ENCODE data around the gene ABCC4. TPM values are rescaled to one million over a fixed set of nuclear protein-coding genes. Genes with fewer than 3 reads are reported as not detected.

Gene ABCC4
- total RNA-seq, 1 donor from 2014 or later: 4.9 TPM

DNA sequence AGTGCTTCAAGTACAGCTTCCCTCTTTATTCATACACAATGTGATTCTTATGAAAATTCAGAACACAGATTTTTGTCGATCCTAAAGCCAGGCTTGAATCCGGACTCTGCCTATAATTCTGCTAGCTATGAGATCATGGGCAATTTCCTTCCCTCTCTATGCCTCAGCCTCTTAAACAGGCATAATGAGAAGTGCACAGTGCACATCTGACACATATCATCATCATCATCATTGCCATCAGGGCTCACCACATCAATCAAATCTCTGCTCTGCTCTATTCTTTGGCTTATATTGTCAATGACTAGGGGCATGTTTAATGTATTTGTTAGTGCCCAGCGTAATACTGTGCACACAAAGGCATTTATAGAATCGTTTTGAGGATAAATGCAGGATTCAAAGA lies 269.1 kb downstream of the ABCC4 start:
- H3K4me1 ChIP-seq: no peaks in the 10 kb centered on the region
- no peak for DNase-seq
- H3K27me3 ChIP-seq (ENCODE audit: low read depth): no peaks in the 10 kb centered on the region
- H3K36me3 ChIP-seq: no peaks in the 10 kb centered on the region
- intact Hi-C loops (cut with micrococcal nuclease): no loop called here
- TF ChIP-seq, protein P1, sequence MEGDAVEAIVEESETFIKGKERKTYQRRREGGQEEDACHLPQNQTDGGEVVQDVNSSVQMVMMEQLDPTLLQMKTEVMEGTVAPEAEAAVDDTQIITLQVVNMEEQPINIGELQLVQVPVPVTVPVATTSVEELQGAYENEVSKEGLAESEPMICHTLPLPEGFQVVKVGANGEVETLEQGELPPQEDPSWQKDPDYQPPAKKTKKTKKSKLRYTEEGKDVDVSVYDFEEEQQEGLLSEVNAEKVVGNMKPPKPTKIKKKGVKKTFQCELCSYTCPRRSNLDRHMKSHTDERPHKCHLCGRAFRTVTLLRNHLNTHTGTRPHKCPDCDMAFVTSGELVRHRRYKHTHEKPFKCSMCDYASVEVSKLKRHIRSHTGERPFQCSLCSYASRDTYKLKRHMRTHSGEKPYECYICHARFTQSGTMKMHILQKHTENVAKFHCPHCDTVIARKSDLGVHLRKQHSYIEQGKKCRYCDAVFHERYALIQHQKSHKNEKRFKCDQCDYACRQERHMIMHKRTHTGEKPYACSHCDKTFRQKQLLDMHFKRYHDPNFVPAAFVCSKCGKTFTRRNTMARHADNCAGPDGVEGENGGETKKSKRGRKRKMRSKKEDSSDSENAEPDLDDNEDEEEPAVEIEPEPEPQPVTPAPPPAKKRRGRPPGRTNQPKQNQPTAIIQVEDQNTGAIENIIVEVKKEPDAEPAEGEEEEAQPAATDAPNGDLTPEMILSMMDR (IDR thresholded peaks at IDR 0.05; ENCODE audit: borderline replicate concordance): no peak
- no peak overlapping the region for H3K4me3 ChIP-seq
- H3K27ac ChIP-seq (replicated peaks): no peak overlapping the region
- peaks cover 12% of the 10 kb centered on the region for H3K9me3 ChIP-seq (replicated peaks)

DNA sequence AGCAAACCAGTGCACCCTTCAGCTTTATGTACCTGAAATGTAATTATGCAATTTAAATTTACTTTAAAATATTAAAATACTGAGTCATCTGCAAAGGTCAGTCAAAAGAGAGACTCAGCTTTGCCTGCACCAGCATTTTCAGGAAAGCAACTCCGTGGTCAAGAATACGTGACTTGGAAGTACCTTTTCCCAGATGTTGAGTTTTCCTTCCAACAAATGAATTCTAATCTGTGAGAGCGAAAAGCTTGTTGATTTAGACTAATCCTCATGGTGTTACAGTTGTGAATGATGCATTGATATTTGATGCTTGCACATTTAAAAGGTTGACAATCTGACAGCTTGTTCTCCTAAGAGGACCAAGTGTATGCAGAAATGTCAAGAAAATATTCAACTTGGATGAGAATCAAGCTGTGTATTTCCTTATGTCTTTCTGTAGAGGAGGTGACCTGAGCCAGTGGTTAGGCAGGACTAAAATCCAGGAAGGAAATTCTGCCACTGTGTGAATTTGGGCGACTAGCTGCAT lies 270.4 kb downstream of the ABCC4 start:
- no peak overlapping the region for H3K27ac ChIP-seq (replicated peaks)
- TF ChIP-seq, protein P1 (IDR thresholded peaks at IDR 0.05; ENCODE audit: borderline replicate concordance): no peak
- no peaks in the 10 kb centered on the region for H3K36me3 ChIP-seq
- no peak for DNase-seq
- H3K4me1 ChIP-seq: no peaks in the 10 kb centered on the region
- H3K9me3 ChIP-seq (replicated peaks): peaks cover 12% of the 10 kb centered on the region
- intact Hi-C loops (cut with micrococcal nuclease): no loop called here
- no peaks in the 10 kb centered on the region for H3K27me3 ChIP-seq (ENCODE audit: low read depth)
- no peak overlapping the region for H3K4me3 ChIP-seq

DNA sequence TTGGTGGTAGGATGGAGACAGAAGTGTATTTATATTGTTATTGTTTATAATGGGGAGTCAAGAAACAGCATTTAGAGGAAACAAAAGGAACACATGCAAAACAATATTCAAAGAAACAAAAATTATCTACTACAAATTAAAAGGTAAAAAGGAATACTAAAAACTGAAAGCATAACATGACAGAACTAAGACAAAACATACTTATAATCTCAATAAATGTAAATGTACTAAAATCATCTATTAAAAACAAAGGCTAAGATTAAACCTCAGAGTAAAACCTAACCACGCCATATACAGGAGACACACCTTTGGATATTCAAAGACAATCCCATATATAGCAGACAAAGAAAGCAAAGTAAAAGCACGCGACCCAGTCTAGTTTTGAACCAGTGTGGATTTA lies 273.6 kb downstream of the ABCC4 start:
- Histone ChIP-seq H3K9me3 (replicated peaks) (peaks cover 12% of the 10 kb centered on the region), H3K4me3 (no peak overlapping the region), H3K36me3 (no peaks in the 10 kb centered on the region), H3K27me3 (ENCODE audit: low read depth) (no peaks in the 10 kb centered on the region), H3K4me1 (no peaks in the 10 kb centered on the region), H3K27ac (replicated peaks) (no peak overlapping the region)
- TF ChIP-seq, protein P1 (IDR thresholded peaks at IDR 0.05; ENCODE audit: borderline replicate concordance): no peak
- intact Hi-C loops (cut with micrococcal nuclease): no loop called here
- no peak for DNase-seq

DNA sequence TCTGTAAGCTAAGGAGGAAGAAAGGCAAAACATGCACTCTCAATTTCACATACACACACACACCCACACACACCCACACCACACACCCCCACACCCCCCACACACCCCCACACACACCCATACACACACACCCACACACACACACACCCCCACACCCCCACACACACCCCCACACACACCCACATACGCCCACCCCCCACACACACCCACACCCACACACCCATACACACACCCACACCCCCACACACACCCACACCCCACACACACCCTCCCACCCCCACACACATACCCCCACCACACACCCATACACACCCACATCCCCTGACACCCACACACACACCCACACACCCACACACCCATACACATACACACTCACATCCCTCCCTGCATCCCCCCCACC lies 276.1 kb downstream of the ABCC4 start:
- H3K36me3 ChIP-seq: peaks cover 6% of the 10 kb centered on the region
- no peaks in the 10 kb centered on the region for H3K27me3 ChIP-seq (ENCODE audit: low read depth)
- peaks cover 12% of the 10 kb centered on the region for H3K9me3 ChIP-seq (replicated peaks)
- no peaks in the 10 kb centered on the region for H3K4me1 ChIP-seq
- H3K4me3 ChIP-seq: no peak overlapping the region
- TF ChIP-seq, protein P1 (IDR thresholded peaks at IDR 0.05; ENCODE audit: borderline replicate concordance): no peak
- intact Hi-C loops (cut with micrococcal nuclease): no loop called here
- H3K27ac ChIP-seq (replicated peaks): no peak overlapping the region
- DNase-seq: no peak

DNA sequence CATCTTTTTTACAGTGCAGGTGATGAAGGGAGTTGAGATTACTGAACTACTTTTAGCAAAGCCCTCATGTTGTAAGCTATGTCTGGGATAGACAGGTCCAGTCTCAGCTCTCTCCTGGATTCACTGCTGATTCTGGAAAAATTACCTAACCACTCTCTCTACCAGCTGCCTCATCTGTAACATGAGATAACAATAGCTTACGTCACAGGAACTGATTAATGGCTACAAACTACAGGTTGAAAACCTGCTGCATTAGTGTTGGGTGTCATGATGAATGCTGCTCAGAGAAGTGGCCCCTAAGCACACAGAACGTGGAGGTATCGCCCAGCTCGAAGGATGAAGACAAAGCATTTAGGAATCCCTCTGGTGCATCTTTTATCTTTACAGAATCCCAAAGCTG lies 277.8 kb downstream of the ABCC4 start:
- no peak overlapping the region for H3K4me3 ChIP-seq
- no peaks in the 10 kb centered on the region for H3K27me3 ChIP-seq (ENCODE audit: low read depth)
- H3K36me3 ChIP-seq: peaks cover 12% of the 10 kb centered on the region
- TF ChIP-seq, protein P1 (IDR thresholded peaks at IDR 0.05; ENCODE audit: borderline replicate concordance): no peak
- intact Hi-C loops (cut with micrococcal nuclease): no loop called here
- H3K9me3 ChIP-seq (replicated peaks): peaks cover 8% of the 10 kb centered on the region
- no peaks in the 10 kb centered on the region for H3K4me1 ChIP-seq
- H3K27ac ChIP-seq (replicated peaks): no peak overlapping the region
- DNase-seq: no peak
